ENCODE results near the gene NTSR1.

NTSR1 gene

DNA sequence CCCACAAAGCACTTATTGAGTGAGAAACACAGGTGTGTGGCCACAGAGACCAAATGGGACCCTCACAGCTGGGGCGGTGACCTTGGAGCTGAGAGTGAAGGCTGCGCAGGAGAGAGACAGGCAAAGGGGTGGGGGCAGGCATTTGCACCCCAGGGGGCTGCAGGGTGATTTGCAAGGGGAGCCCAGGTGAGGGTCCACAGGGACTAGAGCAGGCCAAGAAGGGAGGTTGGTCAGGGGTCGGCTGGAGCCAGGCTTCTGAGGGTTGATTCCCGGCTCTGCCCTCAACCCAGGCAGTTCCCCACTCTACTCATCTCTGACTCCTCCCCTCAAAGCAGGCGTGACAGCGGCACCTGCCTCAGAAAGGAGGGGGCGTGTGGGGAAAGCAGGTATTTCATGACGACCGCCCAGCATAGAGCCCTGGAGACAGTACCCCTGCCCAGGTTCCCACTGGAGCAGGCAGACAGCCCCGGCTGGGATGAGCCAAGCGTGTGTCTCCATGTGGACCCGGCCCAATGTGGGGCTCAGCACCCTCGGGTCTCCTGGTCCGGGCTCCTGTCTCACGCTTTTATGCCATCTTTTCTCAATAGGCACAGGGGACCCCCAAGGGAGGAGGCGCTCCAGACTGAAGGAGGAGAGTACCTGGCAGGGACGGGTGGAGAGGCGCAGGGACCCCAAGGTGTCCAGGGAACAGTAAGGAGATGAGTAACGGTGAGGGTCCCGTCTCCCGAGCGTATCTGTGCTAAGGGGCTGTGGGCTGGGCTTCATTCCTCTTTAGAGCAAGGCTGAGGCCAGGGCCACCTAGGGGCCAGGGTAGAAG, 84.5 kb downstream of the NTSR1 start:
- DNase-seq (ENCODE audit: low spot score), result no peak
- TF ChIP-seq, protein P1, sequence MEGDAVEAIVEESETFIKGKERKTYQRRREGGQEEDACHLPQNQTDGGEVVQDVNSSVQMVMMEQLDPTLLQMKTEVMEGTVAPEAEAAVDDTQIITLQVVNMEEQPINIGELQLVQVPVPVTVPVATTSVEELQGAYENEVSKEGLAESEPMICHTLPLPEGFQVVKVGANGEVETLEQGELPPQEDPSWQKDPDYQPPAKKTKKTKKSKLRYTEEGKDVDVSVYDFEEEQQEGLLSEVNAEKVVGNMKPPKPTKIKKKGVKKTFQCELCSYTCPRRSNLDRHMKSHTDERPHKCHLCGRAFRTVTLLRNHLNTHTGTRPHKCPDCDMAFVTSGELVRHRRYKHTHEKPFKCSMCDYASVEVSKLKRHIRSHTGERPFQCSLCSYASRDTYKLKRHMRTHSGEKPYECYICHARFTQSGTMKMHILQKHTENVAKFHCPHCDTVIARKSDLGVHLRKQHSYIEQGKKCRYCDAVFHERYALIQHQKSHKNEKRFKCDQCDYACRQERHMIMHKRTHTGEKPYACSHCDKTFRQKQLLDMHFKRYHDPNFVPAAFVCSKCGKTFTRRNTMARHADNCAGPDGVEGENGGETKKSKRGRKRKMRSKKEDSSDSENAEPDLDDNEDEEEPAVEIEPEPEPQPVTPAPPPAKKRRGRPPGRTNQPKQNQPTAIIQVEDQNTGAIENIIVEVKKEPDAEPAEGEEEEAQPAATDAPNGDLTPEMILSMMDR (IDR thresholded peaks at IDR 0.05; ENCODE audit: extremely low read depth, missing control alignments), result no peak

DNA sequence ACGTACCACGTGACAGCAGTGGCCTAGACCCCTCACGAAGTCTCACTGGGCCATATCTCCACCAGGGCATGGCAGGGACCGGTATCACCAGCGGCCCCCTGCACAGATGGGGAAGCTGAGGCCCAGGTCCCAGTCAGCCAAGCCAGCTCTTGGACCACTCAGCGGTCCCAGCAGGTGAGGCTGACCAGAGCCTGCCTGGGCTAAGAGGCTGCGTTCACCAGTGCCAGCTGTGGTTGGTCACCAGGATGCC, 85.0 kb downstream of the NTSR1 start:
- DNase-seq (ENCODE audit: low spot score), result no peak
- TF ChIP-seq, protein P1 (IDR thresholded peaks at IDR 0.05; ENCODE audit: extremely low read depth, missing control alignments), result no peak

- TF ChIP-seq, protein P1 (IDR thresholded peaks at IDR 0.05; ENCODE audit: extremely low read depth, missing control alignments), result no peak
- peak; percentile 98 for DNase-seq (ENCODE audit: low spot score)
Measured at GRCh38 chr20:62794007-62794724, 85.5 kb downstream of the NTSR1 start.

DNA sequence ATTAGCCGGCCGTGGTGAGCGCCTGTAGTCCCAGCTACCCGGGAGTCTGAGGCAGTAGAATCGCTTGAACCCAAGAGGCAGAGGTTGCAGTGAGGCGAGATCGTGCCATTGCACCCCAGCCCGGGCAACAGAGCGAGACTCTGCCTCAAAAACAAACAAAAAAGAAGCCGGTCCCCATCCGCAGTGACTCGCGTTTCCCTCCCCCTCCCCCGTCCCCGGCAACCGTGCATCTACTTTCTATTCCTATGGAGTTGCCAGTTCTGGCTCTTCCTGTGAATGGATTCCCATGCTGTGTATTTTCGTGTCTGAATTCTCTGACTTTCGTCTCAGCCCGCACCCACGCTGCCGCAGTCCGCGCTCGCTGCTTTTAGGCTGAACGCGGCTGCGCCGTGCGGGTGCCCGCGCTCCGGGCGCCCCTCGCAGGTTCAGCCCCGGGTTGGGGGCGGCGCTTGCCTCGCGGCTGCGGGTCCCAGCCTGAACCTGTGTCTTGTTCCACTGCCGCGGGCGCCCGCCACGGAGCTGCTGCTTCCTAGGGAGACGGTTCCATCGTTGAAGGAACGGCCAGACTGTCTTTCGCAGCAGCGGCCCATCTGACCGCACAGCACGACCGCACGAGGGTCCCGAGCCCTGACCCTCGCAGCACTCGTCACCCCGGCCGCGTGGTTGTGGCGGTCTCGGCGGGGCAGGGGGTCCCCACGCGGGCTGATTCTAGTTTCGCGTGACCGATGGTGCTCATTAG, 86.6 kb downstream of the NTSR1 start:
- peak; percentile 75 for DNase-seq (ENCODE audit: low spot score)
- TF ChIP-seq, protein P1 (IDR thresholded peaks at IDR 0.05; ENCODE audit: extremely low read depth, missing control alignments), result no peak

- TF ChIP-seq, protein P1 (IDR thresholded peaks at IDR 0.05; ENCODE audit: extremely low read depth, missing control alignments), result no peak
- no peak for DNase-seq (ENCODE audit: low spot score)
Measured at GRCh38 chr20:62796699-62797491, 88.3 kb downstream of the NTSR1 start.

DNA sequence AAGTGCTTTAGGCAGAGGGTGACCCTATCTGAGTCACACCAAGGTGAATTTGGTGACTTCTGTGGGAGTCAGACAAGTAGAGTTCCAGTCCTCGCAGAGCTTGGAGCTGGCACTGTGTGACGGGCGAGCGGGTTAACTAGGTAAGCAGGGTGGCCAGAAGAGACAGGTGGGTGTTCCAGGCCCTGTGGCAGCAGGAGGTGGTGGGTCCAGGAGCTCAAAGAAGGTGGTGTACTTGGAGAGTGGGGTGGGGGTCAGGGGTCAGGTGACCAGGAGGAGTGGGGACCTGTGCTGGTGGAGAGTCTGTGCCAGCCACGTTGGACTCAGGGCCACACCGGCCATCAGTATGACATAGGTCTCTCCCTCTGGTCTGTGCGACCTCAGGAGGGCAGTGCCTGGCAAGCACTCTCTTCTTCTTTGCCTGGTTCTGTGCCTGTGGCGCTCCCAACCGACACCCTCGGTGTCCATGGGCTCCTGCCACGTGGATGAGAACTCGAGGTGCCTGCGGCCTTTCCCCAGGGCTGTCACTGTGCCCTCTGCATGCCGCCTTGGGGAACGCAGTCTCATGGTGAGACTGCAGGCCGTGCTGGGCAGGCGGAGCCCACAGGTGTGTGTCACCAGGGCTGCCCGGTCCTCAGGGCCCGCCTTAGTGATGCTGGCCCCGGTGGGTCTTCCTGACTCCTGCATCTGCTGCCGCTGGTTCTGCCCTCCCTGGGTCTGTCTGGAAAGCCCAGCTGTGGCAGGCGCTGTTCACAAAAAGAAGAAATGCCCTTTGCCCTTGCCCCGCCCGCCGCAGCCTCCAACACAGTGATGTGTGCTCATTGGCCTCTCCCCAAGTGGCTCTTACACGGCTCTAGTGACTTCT, 89.3 kb downstream of the NTSR1 start:
- DNase-seq (ENCODE audit: low spot score), result no peak
- TF ChIP-seq, protein P1 (IDR thresholded peaks at IDR 0.05; ENCODE audit: extremely low read depth, missing control alignments), result no peak

Data from GM20000 (cell line).